ENCODE measurements around the gene DTX3. TPM values are rescaled to one million over a fixed set of nuclear protein-coding genes. Genes with fewer than 3 reads are reported as not detected.
"Not testable (repeated sequence)": the region's sequence is repeated elsewhere in the genome, so short reads cannot be mapped to it uniquely, and the experiment has no call there.

DTX3 gene, protein sequence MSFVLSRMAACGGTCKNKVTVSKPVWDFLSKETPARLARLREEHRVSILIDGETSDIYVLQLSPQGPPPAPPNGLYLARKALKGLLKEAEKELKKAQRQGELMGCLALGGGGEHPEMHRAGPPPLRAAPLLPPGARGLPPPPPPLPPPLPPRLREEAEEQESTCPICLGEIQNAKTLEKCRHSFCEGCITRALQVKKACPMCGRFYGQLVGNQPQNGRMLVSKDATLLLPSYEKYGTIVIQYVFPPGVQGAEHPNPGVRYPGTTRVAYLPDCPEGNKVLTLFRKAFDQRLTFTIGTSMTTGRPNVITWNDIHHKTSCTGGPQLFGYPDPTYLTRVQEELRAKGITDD
- total RNA-seq (ENCODE audit: low replicate concordance), result 21.5 and 65.5 TPM in 2 replicates
- long read RNA-seq, result 0 reads

DNA sequence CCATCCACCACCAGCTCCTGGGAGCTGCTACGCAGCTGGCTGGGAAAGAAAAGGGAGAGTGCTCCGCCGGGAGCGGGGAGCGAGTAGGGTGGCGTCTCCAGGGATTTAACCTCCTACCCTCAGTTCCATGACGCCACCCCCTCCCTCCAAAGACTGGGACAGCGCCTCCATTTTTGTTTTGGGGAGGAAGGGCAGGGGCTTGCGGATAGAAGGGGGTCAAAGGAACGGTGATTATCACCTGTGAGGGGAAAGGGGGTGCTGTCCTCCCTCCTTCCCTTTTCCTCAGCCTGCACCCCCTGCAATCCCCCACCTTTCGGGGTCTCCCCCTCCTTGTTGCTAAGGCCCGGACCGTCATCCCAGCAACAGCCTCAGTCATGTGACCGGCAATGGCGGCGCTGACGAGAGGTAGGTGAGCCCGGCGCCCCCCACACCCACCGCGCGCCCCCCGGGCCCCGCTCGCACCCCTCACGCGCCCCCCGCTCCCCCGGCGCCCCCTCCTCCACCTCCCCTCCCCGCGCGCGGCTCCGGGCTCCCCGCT is at the start of gene DTX3:
TSS of gene DTX3 (plus strand) at position 371 of the 538 bp plus-strand sequence. CDS start 1,694 bp downstream, outside the sequence.
- DNase-seq (ENCODE audit: extremely low spot score, unreplicated experiment), result no peak

GRCh38 chr12:57554897-57555296 is 49.7 kb upstream of the DTX3 start:
- Mint-ChIP-seq H3K36me3 (no peaks in the 10 kb centered on the region), H3K27me3 (peaks cover 46% of the 10 kb centered on the region)
- TF ChIP-seq CTCF (conservative IDR thresholded peaks at IDR 0.05), result no peak

More for the DNA sequence above, at the start of gene DTX3:
- Mint-ChIP-seq H3K4me3 (peak within 1 kb of the TSS; percentile 91), H3K36me3 (peaks cover 16% of the 10 kb centered on the region), H3K27ac (peak within 1 kb of the TSS; percentile 88), H3K9me3 (no peaks in the 10 kb centered on the region), H3K4me1 (ENCODE audit: unreplicated experiment) (peaks cover 21% of the 10 kb centered on the region), H3K27me3 (no peaks in the 10 kb centered on the region)
- TF ChIP-seq CTCF (conservative IDR thresholded peaks at IDR 0.05), result no peak

DNA sequence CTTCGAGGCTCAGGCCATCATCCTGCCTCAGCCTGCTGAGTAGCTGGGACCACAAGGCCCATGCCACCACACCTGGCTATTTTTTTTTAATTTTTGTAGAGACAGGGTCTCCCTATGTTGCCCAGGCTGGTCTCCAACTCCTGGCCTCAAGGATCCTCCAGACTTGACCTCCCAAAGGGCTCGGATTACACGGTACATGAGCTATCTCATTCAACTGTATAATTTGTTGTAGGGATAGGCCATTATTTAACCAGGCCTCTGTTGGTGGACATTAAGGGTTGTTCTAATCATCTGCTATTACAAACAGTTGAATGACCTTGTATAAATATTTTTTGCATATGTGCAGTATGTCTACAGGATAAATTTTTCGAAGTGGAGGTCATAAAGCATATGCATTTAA is 45.8 kb upstream of the DTX3 start:
- H3K27me3 Mint-ChIP-seq, result peaks cover 25% of the 10 kb centered on the region
- no peak for TF ChIP-seq CTCF (conservative IDR thresholded peaks at IDR 0.05)
- no peaks in the 10 kb centered on the region for H3K36me3 Mint-ChIP-seq
- H3K9me3 Mint-ChIP-seq, result no peaks in the 10 kb centered on the region
- no peak overlapping the region for H3K4me3 Mint-ChIP-seq
- H3K4me1 Mint-ChIP-seq (ENCODE audit: unreplicated experiment), result peaks cover under 1% of the 10 kb centered on the region
- no peak overlapping the region for H3K27ac Mint-ChIP-seq
- no peak for DNase-seq (ENCODE audit: extremely low spot score, unreplicated experiment)

More at GRCh38 chr12:57554897-57555296, 49.7 kb upstream of the DTX3 start:
- no peak for DNase-seq (ENCODE audit: extremely low spot score, unreplicated experiment)
- Mint-ChIP-seq H3K9me3 (no peaks in the 10 kb centered on the region), H3K4me3 (no peak overlapping the region), H3K4me1 (ENCODE audit: unreplicated experiment) (peaks cover 12% of the 10 kb centered on the region), H3K27ac (no peak overlapping the region)

- no peak for DNase-seq (ENCODE audit: extremely low spot score, unreplicated experiment)
- Mint-ChIP-seq H3K9me3 (no peaks in the 10 kb centered on the region), H3K36me3 (no peaks in the 10 kb centered on the region), H3K4me1 (ENCODE audit: unreplicated experiment) (no peaks in the 10 kb centered on the region), H3K4me3 (no peak overlapping the region), H3K27me3 (peaks cover 26% of the 10 kb centered on the region), H3K27ac (no peak overlapping the region)
- no peak for TF ChIP-seq CTCF (conservative IDR thresholded peaks at IDR 0.05)
Measured at GRCh38 chr12:57560516-57560915, 44.1 kb upstream of the DTX3 start.

DNA sequence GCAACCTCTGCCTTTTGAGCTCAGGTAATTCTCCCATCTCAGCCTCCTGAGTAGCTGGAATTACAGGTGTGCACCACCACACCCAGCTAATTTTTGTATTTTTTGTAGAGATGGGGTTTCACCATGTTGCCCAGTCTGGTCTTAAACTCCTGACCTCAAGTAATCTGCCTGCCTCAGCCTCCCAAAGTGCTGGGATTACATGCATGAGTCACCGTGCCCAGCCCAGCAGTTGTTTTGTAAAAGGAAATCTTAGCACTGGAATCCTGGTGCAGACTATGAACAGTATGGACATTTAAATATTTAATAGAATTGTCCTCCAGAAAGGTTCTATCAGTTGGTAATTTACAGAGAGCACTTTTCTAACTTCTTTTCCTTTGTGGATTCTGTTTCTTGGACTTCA is 43.5 kb upstream of the DTX3 start:
- not testable (repeated sequence) for H3K27ac Mint-ChIP-seq; DNase-seq (ENCODE audit: extremely low spot score, unreplicated experiment); H3K9me3 Mint-ChIP-seq; H3K4me3 Mint-ChIP-seq; H3K4me1 Mint-ChIP-seq (ENCODE audit: unreplicated experiment); H3K36me3 Mint-ChIP-seq
- peaks cover 26% of the 10 kb centered on the region for H3K27me3 Mint-ChIP-seq

GRCh38 chr12:57563358-57563757 is 41.3 kb upstream of the DTX3 start:
- Mint-ChIP-seq H3K4me3 (no peak overlapping the region), H3K36me3 (no peaks in the 10 kb centered on the region), H3K27me3 (peaks cover 26% of the 10 kb centered on the region), H3K9me3 (no peaks in the 10 kb centered on the region), H3K4me1 (ENCODE audit: unreplicated experiment) (no peaks in the 10 kb centered on the region), H3K27ac (no peak overlapping the region)
- no peak for DNase-seq (ENCODE audit: extremely low spot score, unreplicated experiment)
- TF ChIP-seq CTCF (conservative IDR thresholded peaks at IDR 0.05), result no peak

Data from type B pancreatic cell (in vitro differentiated cells).